IMR-90 (cell line): Measurements from ENCODE around the gene CCDC40. TPM values are rescaled to one million over a fixed set of nuclear protein-coding genes. Genes with fewer than 3 reads are reported as not detected.

ENCODE experiments used
- ATAC-seq: fragments of 200-7000 bp; cut with Tn5 transposase; 2 replicates; pipeline ENCODE4 v1.9.1; 2020; ENCODE audit warnings: low read depth, mild to moderate bottlenecking, moderate library complexity
- BruUV-seq: library from RNA; stranded (reverse); fragments of 400-500 nt; replicated peaks from 2 replicates; lab custom pipeline; 2021; lab: Mats Ljungman, UMichigan
- CTCF ChIA-PET: fragments of 300-600 bp; formaldehyde crosslinking; extraction: SDS; loops from one replicate; lab custom pipeline; 2021; ENCODE audit warnings: antibody characterized with exemption; lab: Yijun Ruan, JAX
- POLR2A ChIA-PET: fragments of 300-600 bp; sonication (Branson Sonifier 250); formaldehyde crosslinking; loops from one replicate; lab custom pipeline; 2022; ENCODE audit warnings: antibody characterized with exemption; ENCODE audit not compliant: unreplicated experiment; lab: Charles Lee
- DNase-seq: peaks from one replicate; pipeline ENCODE4 v3.0.0; 2013
- H2AFZ ChIP-seq: replicated peaks from 2 replicates; pipeline ENCODE3; 2013; ENCODE audit warnings: low read length, mild to moderate bottlenecking; ENCODE audit not compliant: poor library complexity
- H2AK5ac ChIP-seq: 2 replicates; pipeline ENCODE4 v1.6.1; 2013; ENCODE audit warnings: low read depth, low read length, inconsistent platforms
- H2AK9ac ChIP-seq: replicated peaks from 2 replicates; pipeline ENCODE3; 2013; ENCODE audit warnings: mild to moderate bottlenecking, low read depth, low read length, moderate library complexity; ENCODE audit not compliant: poor library complexity
- H2BK120ac ChIP-seq: 2 replicates; pipeline ENCODE4 v1.6.1; 2013; ENCODE audit warnings: low read depth, low read length, inconsistent platforms
- H2BK15ac ChIP-seq: 3 replicates; pipeline ENCODE4 v1.6.1; 2013; ENCODE audit warnings: low read depth, low read length, inconsistent platforms
- H2BK20ac ChIP-seq: 2 replicates; pipeline ENCODE4 v1.6.1; 2013; ENCODE audit warnings: low read depth, mild to moderate bottlenecking, inconsistent platforms, low read length, moderate library complexity
- H2BK5ac ChIP-seq: 2 replicates; pipeline ENCODE4 v1.6.1; 2013; ENCODE audit warnings: mild to moderate bottlenecking, low read depth, low read length, inconsistent platforms; ENCODE audit not compliant: poor library complexity, severe bottlenecking
- H3K14ac ChIP-seq: replicated peaks from 2 replicates; pipeline ENCODE4 v1.6.1; 2013; ENCODE audit warnings: low read depth, low read length, inconsistent platforms
- H3K18ac ChIP-seq: 2 replicates; pipeline ENCODE4 v1.6.1; 2013; ENCODE audit warnings: low read depth, low read length, control low read depth
- H3K23ac ChIP-seq: 2 replicates; pipeline ENCODE4 v1.6.1; 2013; ENCODE audit warnings: low read depth, low read length, inconsistent platforms
- H3K27ac ChIP-seq: 2 replicates; pipeline ENCODE4 v1.5.1; 2013; ENCODE audit warnings: mild to moderate bottlenecking, control low read depth, low read length; ENCODE audit not compliant: insufficient read depth
- H3K27me3 ChIP-seq: 2 replicates; pipeline ENCODE4 v1.6.1; 2013; ENCODE audit warnings: low read length; ENCODE audit not compliant: control insufficient read depth, insufficient read depth
- H3K36me3 ChIP-seq: 2 replicates; pipeline ENCODE4 v1.6.1; 2013; ENCODE audit warnings: low read length, mixed read lengths; ENCODE audit not compliant: control insufficient read depth, insufficient read depth
- H3K4ac ChIP-seq: 2 replicates; pipeline ENCODE4 v1.6.1; 2013; ENCODE audit warnings: low read depth, low read length, inconsistent platforms
- H3K4me1 ChIP-seq: 2 replicates; pipeline ENCODE4 v1.6.1; 2013; ENCODE audit warnings: low read length, mixed read lengths; ENCODE audit not compliant: control insufficient read depth, insufficient read depth
- H3K4me2 ChIP-seq: 2 replicates; pipeline ENCODE4 v1.6.1; 2013; ENCODE audit warnings: low read depth, mild to moderate bottlenecking, control low read depth, low read length, moderate library complexity
- H3K4me3 ChIP-seq: 2 replicates; pipeline ENCODE4 v1.5.1; 2013; ENCODE audit warnings: low read depth, mild to moderate bottlenecking, control low read depth, low read length, moderate library complexity; ENCODE audit not compliant: insufficient read depth
- H3K56ac ChIP-seq: 2 replicates; pipeline ENCODE4 v1.6.1; 2013; ENCODE audit warnings: low read length, inconsistent platforms; ENCODE audit not compliant: insufficient read depth; ENCODE audit errors: extremely low read depth
- H3K79me1 ChIP-seq, 2 experiments: 2 replicates each; pipeline ENCODE4 v1.6.1; 2013; ENCODE audit warnings: low read length in 2 of 2, inconsistent platforms in 1 of 2, low read depth in 1 of 2
- H3K9ac ChIP-seq: 2 replicates; pipeline ENCODE4 v1.6.1; 2013; ENCODE audit warnings: low read depth, low read length, control low read depth
- H3K9me1 ChIP-seq: 2 replicates; pipeline ENCODE4 v1.6.1; 2013; ENCODE audit warnings: low read length, inconsistent platforms; ENCODE audit not compliant: insufficient read depth
- H3K9me3 ChIP-seq: 2 replicates; pipeline ENCODE4 v1.6.1; 2013; ENCODE audit warnings: low read length; ENCODE audit not compliant: control insufficient read depth, insufficient read depth
- H4K20me1 ChIP-seq: 2 replicates; pipeline ENCODE4 v1.6.1; 2013; ENCODE audit warnings: low read length, inconsistent platforms; ENCODE audit not compliant: insufficient read depth
- H4K5ac ChIP-seq: 2 replicates; pipeline ENCODE4 v1.6.1; 2013; ENCODE audit warnings: mild to moderate bottlenecking, low read depth, low read length, control low read depth
- H4K8ac ChIP-seq, 2 experiments: 2 replicates each; pipeline ENCODE4 v1.6.1; 2013; ENCODE audit warnings: low read depth in 2 of 2, low read length in 2 of 2, control low read depth in 1 of 2, inconsistent platforms in 1 of 2
- H4K91ac ChIP-seq: 2 replicates; pipeline ENCODE4 v1.6.1; 2013; ENCODE audit warnings: low read depth, low read length, inconsistent platforms; ENCODE audit not compliant: insufficient read depth
- BHLHE40 ChIP-seq: fragments of 150-350 bp; IDR thresholded peaks from 2 replicates; pipeline ENCODE4 v1.6.1; 2016; ENCODE audit warnings: mild to moderate bottlenecking, low read depth, low read length
- CEBPB ChIP-seq: IDR thresholded peaks from 2 replicates; pipeline ENCODE4 v1.6.1; 2012; ENCODE audit warnings: low read depth, low read length, improper control_type of control experiment
- CHD1 ChIP-seq: IDR thresholded peaks from 2 replicates; pipeline ENCODE4 v1.6.1; 2012; ENCODE audit warnings: low read depth, low read length, improper control_type of control experiment
- FOS ChIP-seq: fragments of 150-350 bp; IDR thresholded peaks from 2 replicates; pipeline ENCODE4 v1.6.1; 2016; ENCODE audit warnings: low read depth, low read length
- MAFK ChIP-seq: IDR thresholded peaks from 2 replicates; pipeline ENCODE4 v1.6.1; 2012; ENCODE audit warnings: low read depth, low read length, improper control_type of control experiment
- MAZ ChIP-seq: IDR thresholded peaks from 2 replicates; pipeline ENCODE4 v1.6.1; 2012; ENCODE audit warnings: low read depth, mild to moderate bottlenecking, low read length, improper control_type of control experiment, moderate library complexity, borderline replicate concordance
- MXI1 ChIP-seq: IDR thresholded peaks from 2 replicates; pipeline ENCODE4 v1.6.1; 2012; ENCODE audit warnings: low read depth, mild to moderate bottlenecking, low read length, moderate library complexity, borderline replicate concordance
- NFE2L2 ChIP-seq: fragments of 150-350 bp; IDR thresholded peaks from 2 replicates; pipeline ENCODE4 v1.6.1; 2016; ENCODE audit warnings: low read depth, mild to moderate bottlenecking, low read length
- POLR2A ChIP-seq: IDR thresholded peaks from 2 replicates; pipeline ENCODE4 v1.6.1; 2012; ENCODE audit warnings: mild to moderate bottlenecking, low read depth, low read length
- RAD21 ChIP-seq: IDR thresholded peaks from 2 replicates; pipeline ENCODE4 v1.6.1; 2012; ENCODE audit warnings: low read length, improper control_type of control experiment
- RCOR1 ChIP-seq: IDR thresholded peaks from 2 replicates; pipeline ENCODE4 v1.6.1; 2012; ENCODE audit warnings: mild to moderate bottlenecking, low read length, improper control_type of control experiment; ENCODE audit not compliant: insufficient replicate concordance
- WGBS, 2 experiments: methylation state at CpG; one replicate each; pipeline versions ENCODE4 v1.1.5 to v1.1.7; 2013; ENCODE audit warnings: missing lambda C conversion rate in 2 of 2; ENCODE audit not compliant: insufficient read length in 1 of 2; ENCODE audit errors: extremely low coverage in 2 of 2; 5-methylcytosine and 5-hydroxymethylcytosine counted together
- dilution Hi-C: fragments of 300-500 bp; cut with HindIII; formaldehyde crosslinking; loops from one replicate; pipeline ENCODE4 v1.14.3; 2018; ENCODE audit warnings: low sequenced_read_pairs; ENCODE audit not compliant: unreplicated experiment
- in situ Hi-C: fragments of 300-500 bp; cut with MboI; formaldehyde crosslinking; loops from 3 replicates; pipeline ENCODE4 v1.14.3; 2019; ENCODE audit warnings: low sequenced_read_pairs, inconsistent platforms, mixed read lengths
- intact Hi-C: fragments of 100-400 bp; cut with micrococcal nuclease; formaldehyde crosslinking; loops from 2 replicates; pipeline ENCODE4 v1.10.0; 2022
- polyA plus RNA-seq, 3 experiments: library from polyadenylated mRNA; depleted of rRNA; stranded (reverse); fragments of >200 nt; gene quantifications; 2 replicates each; pipeline ENCODE4 v1.2.3, GENCODE V29; 2012; ENCODE audit warnings: low replicate concordance in 1 of 3
- total RNA-seq: library from RNA; depleted of rRNA; stranded (reverse); fragments of >200 nt; gene quantifications from 2 replicates; pipeline ENCODE4 v1.2.3, GENCODE V29; 2012
- TF ChIP-seq, protein P1 (sequence below): conservative IDR thresholded peaks from 2 replicates; pipeline ENCODE4 v1.5.1; 2012; ENCODE audit warnings: mild to moderate bottlenecking, low read depth, low read length, improper control_type of control experiment
- TF ChIP-seq, protein P2 (sequence below): fragments of 150-350 bp; IDR thresholded peaks from 2 replicates; pipeline ENCODE4 v1.6.1; 2017; ENCODE audit warnings: mild to moderate bottlenecking, antibody characterized with exemption, low read length, low read depth

The CCDC40 gene
- total and polyA plus RNA-seq, 2 of the 4 experiments (the other 2 are of a cell fraction), result 0.90 to 4.7 TPM

DNA sequence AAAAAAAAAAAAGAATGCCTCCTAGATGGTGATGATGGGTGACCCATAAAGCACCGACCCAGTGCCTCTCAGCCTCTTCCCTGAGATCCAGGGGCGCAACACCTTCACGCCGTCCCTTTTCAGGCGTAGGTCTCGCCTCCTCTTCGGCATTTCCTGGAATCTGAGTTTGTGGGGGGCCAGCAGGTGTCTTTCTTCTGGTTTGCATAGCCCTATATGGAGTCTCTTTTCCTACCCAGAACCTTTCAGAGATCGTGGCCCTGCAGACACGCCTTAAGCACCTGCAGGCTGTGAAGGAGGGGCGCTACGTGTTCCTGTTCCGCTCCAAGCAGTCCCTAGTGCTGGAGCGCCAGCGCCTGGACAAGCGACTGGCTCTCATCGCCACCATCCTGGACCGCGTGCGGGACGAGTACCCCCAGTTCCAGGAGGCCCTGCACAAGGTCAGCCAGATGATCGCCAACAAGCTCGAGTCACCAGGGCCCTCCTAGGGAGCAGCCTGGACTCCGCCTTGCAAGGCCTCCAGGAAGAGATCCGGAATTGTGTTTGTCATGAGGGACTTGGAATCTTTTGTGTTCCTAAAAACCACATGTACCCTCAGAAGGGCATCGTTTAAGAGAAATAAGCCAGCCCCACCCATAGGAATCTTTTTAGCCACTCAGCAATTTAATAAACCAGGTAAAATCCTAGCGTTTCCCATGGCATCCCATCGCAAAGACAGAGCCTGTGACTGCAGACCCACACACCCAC is 63.0 kb downstream of the CCDC40 start:
- Histone ChIP-seq H2BK20ac (no peak overlapping the region), H3K23ac (no peak overlapping the region; the same call in 1 of the 2 replicates), H3K4me2 (no peak overlapping the region), H3K27me3 (no peaks in the 10 kb centered on the region), H3K18ac (no peak overlapping the region), H3K36me3 (no peaks in the 10 kb centered on the region), H3K9ac (no peak overlapping the region), H3K9me1 (peaks cover 8% of the 10 kb centered on the region), H2AFZ (peak overlapping the region; percentile 43), H4K8ac (no peak overlapping the region), H3K4ac (peak overlapping the region; percentile 16; the same call in 1 of the 2 replicates), H3K9me3 (no peaks in the 10 kb centered on the region), H3K27ac (no peak overlapping the region), H3K56ac (no peak overlapping the region), H3K14ac (no peak overlapping the region), H3K4me3 (no peak overlapping the region), H2AK9ac (peak overlapping the region; percentile 78), H3K4me1 (peaks cover 6% of the 10 kb centered on the region), H2BK15ac (no peak overlapping the region; the same call in 2 of the 3 replicates), H4K5ac (no peak overlapping the region), H3K79me1 (peaks cover 0 to 14% of the 10 kb centered on the region in 2 experiments; a peak in 3 of 4 replicates), H4K91ac (no peak overlapping the region), H4K20me1 (no peaks in the 10 kb centered on the region), H2BK5ac (no peak overlapping the region), H2AK5ac (peak overlapping the region; percentile 57; the same call in 1 of the 2 replicates), H2BK120ac (no peak overlapping the region)
- CTCF ChIA-PET, result no interaction called here
- dilution Hi-C loops, result no loop called here
- no peak for ATAC-seq
- POLR2A ChIA-PET, result no interaction called here
- DNase-seq, result no peak
- WGBS, 2 experiments, result 95% methylated on average over 14 of the region's 27 CpGs; no CpG with 5 or more reads in 1 of the 2 experiments
- intact Hi-C loops, result loop anchor here (5.0 kb wide), 1 partner anchor 48 kb away; the partner anchor contains the start of gene EIF4A3
- in situ Hi-C loops, result no loop called here
- TF ChIP-seq POLR2A (no peak), NFE2L2 (no peak), RAD21 (no peak), MXI1 (no peak), FOS (no peak), MAFK (no peak), RCOR1 (no peak), CHD1 (no peak), MAZ (no peak), CEBPB (no peak), BHLHE40 (no peak)
- TF ChIP-seq, protein P1, sequence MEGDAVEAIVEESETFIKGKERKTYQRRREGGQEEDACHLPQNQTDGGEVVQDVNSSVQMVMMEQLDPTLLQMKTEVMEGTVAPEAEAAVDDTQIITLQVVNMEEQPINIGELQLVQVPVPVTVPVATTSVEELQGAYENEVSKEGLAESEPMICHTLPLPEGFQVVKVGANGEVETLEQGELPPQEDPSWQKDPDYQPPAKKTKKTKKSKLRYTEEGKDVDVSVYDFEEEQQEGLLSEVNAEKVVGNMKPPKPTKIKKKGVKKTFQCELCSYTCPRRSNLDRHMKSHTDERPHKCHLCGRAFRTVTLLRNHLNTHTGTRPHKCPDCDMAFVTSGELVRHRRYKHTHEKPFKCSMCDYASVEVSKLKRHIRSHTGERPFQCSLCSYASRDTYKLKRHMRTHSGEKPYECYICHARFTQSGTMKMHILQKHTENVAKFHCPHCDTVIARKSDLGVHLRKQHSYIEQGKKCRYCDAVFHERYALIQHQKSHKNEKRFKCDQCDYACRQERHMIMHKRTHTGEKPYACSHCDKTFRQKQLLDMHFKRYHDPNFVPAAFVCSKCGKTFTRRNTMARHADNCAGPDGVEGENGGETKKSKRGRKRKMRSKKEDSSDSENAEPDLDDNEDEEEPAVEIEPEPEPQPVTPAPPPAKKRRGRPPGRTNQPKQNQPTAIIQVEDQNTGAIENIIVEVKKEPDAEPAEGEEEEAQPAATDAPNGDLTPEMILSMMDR, result no peak
- TF ChIP-seq, protein P2, sequence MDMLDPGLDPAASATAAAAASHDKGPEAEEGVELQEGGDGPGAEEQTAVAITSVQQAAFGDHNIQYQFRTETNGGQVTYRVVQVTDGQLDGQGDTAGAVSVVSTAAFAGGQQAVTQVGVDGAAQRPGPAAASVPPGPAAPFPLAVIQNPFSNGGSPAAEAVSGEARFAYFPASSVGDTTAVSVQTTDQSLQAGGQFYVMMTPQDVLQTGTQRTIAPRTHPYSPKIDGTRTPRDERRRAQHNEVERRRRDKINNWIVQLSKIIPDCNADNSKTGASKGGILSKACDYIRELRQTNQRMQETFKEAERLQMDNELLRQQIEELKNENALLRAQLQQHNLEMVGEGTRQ, result no peak
- no TSS peak for BruUV-seq
